Esophagus squamous epithelium (tissue), 4 donors: ENCODE results near the gene BAIAP2.

ENCODE experiments used
- POLR2A ChIP-seq, 4 donors: fragments of 450-650 bp; IDR thresholded peaks; one replicate each; pipeline ENCODE4 v1.6.1; 2017; ENCODE audit warnings: antibody characterized with exemption in 4 of 4, mild to moderate bottlenecking in 4 of 4, moderate library complexity in 3 of 4
- TF ChIP-seq, protein P1 (sequence below), 6 experiments: fragments of 450-650 bp in 4 of 6; fragments of 200-600 bp in 2 of 6; sonication (generic) in 2 of 6; IDR thresholded peaks; one replicate each; pipeline ENCODE4 v1.5.1; 2016 to 2019; ENCODE audit warnings: antibody characterized with exemption in 6 of 6, mild to moderate bottlenecking in 4 of 6, moderate library complexity in 4 of 6

GRCh38 chr17:81148986-81149533 is 114.1 kb downstream of the BAIAP2 start:
- no peak for TF ChIP-seq POLR2A (IDR thresholded peaks at IDR 0.05)
- TF ChIP-seq, protein P1, sequence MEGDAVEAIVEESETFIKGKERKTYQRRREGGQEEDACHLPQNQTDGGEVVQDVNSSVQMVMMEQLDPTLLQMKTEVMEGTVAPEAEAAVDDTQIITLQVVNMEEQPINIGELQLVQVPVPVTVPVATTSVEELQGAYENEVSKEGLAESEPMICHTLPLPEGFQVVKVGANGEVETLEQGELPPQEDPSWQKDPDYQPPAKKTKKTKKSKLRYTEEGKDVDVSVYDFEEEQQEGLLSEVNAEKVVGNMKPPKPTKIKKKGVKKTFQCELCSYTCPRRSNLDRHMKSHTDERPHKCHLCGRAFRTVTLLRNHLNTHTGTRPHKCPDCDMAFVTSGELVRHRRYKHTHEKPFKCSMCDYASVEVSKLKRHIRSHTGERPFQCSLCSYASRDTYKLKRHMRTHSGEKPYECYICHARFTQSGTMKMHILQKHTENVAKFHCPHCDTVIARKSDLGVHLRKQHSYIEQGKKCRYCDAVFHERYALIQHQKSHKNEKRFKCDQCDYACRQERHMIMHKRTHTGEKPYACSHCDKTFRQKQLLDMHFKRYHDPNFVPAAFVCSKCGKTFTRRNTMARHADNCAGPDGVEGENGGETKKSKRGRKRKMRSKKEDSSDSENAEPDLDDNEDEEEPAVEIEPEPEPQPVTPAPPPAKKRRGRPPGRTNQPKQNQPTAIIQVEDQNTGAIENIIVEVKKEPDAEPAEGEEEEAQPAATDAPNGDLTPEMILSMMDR (IDR thresholded peaks at IDR 0.05): no peak
